Type B pancreatic cell (in vitro differentiated cells): ENCODE measurements around the gene ARPP19. TPM values are rescaled to one million over a fixed set of nuclear protein-coding genes. Genes with fewer than 3 reads are reported as not detected.

Experiments used
- DNase-seq: peaks from one replicate; pipeline ENCODE4 v3.0.0; 2021; ENCODE audit warnings: mixed read lengths; ENCODE audit not compliant: unreplicated experiment; ENCODE audit errors: extremely low spot score
- H3K27ac Mint-ChIP-seq: 2 replicates; pipeline ENCODE4 v1.8.0; 2021; ENCODE audit warnings: mild to moderate bottlenecking, mixed read lengths
- H3K27me3 Mint-ChIP-seq: 2 replicates; pipeline ENCODE4 v1.8.0; 2021; ENCODE audit warnings: mixed read lengths
- H3K36me3 Mint-ChIP-seq: 2 replicates; pipeline ENCODE4 v1.8.0; 2021; ENCODE audit warnings: mixed read lengths
- H3K4me1 Mint-ChIP-seq: one replicate; pipeline ENCODE4 v1.8.0; 2021; ENCODE audit warnings: mixed read lengths; ENCODE audit not compliant: unreplicated experiment
- H3K4me3 Mint-ChIP-seq: 2 replicates; pipeline ENCODE4 v1.8.0; 2021; ENCODE audit warnings: mild to moderate bottlenecking, mixed read lengths
- H3K9me3 Mint-ChIP-seq: 2 replicates; pipeline ENCODE4 v1.8.0; 2021; ENCODE audit warnings: mixed read lengths
- long read RNA-seq: library from polyadenylated mRNA; unstranded; transcript quantifications from one replicate; pipeline ENCODE4 v2.0.0, GENCODE V29; 2020
- total RNA-seq: library from RNA; stranded (reverse); gene quantifications from 2 replicates; pipeline ENCODE4 v1.2.1, GENCODE V29; 2021; ENCODE audit warnings: low replicate concordance
- TF ChIP-seq, protein P1 (sequence below): fragments of 200-600 bp; sonication (generic); conservative IDR thresholded peaks from 2 replicates; pipeline ENCODE4 v1.5.0; 2021; ENCODE audit warnings: antibody characterized with exemption, mild to moderate bottlenecking

ARPP19 gene, protein sequence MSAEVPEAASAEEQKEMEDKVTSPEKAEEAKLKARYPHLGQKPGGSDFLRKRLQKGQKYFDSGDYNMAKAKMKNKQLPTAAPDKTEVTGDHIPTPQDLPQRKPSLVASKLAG
- 160 and 167 TPM in 2 replicates for total RNA-seq
- long read RNA-seq, full-length matches to known transcripts, result 65 of 79 reads
- long read RNA-seq, partial matches to known transcripts, result 1 of 79 reads
- long read RNA-seq, other reads (novel, unspliced or antisense), result 13 of 79 reads

DNA sequence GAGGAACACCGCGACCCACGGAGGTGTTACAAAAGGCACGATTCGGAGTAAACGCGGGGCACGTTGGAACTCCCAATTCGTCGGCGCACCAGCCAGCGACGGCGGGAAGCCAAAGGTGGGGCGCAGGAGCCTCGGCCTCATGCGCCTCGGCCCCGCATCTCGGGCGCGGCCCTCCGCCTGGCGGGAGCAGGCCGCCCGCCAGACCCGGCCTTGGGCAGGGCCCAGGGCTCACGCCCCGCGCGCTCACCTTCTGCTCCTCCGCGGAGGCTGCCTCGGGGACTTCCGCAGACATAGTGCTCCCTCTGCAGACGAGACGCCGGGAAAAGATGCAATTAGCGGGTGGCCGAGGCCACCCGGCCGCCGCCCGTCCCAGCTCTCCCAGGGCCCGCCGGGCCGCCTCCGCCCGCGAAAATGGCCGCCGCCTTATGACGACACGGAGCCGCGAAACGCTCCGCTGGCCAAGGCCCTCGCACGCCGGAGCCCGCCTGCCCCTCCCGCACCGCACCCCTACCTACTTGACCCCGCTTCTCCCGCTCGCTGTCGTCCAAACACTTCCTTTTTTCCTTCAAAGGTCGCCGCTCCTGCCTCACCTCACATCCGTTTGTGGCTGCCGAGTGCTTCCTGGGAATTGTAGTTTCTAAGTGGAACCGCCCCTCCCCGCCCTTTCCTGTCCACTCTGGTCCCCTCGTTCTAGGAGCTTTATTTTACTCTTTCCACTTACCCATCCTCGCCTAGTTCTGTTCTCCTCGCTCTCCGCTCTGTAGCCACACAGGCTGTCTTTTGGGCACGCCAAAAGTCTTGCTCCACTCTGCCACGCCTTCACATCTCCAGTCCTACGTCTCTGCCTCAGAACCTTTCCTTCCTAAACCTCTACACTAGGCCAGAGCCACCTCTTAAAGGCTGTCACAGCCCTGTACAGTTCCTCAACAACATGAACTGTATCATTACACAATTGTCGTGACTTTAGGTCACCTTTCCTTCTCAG, at the start of gene ARPP19:
Gene ARPP19, minus strand, starts transcription at position 430 of the 985 bp plus-strand sequence. Its CDS starts 138 bp downstream, at position 292.
- TF ChIP-seq, protein P1, sequence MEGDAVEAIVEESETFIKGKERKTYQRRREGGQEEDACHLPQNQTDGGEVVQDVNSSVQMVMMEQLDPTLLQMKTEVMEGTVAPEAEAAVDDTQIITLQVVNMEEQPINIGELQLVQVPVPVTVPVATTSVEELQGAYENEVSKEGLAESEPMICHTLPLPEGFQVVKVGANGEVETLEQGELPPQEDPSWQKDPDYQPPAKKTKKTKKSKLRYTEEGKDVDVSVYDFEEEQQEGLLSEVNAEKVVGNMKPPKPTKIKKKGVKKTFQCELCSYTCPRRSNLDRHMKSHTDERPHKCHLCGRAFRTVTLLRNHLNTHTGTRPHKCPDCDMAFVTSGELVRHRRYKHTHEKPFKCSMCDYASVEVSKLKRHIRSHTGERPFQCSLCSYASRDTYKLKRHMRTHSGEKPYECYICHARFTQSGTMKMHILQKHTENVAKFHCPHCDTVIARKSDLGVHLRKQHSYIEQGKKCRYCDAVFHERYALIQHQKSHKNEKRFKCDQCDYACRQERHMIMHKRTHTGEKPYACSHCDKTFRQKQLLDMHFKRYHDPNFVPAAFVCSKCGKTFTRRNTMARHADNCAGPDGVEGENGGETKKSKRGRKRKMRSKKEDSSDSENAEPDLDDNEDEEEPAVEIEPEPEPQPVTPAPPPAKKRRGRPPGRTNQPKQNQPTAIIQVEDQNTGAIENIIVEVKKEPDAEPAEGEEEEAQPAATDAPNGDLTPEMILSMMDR, result peak; percentile 19
- Mint-ChIP-seq H3K36me3 (no peaks in the 10 kb centered on the region), H3K4me3 (peak within 1 kb of the TSS; percentile 98), H3K4me1 (peaks cover 13% of the 10 kb centered on the region), H3K9me3 (no peaks in the 10 kb centered on the region), H3K27me3 (no peaks in the 10 kb centered on the region), H3K27ac (peak within 1 kb of the TSS; percentile 92)
- peak; percentile 93 for DNase-seq

DNA sequence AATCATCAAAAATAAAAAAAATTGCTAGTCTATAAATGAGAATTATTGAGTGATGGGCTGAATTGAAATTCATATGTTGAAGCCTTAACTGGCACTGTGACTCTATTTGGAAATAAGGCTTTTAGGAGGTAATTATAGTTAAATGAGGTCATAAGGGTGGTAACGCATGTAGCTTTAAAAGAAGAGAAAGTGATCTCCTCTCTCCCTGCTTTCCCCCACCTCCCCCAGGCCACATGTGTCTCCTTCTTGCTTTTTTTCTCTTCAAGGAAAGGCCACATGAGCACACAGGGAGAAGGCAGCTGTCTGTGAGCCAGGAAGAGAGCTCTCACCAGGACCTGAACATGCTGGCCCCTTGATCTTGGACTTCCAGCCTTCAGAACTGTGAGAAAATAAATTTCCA, 48.2 kb upstream of the ARPP19 start:
- Mint-ChIP-seq H3K27me3 (no peaks in the 10 kb centered on the region), H3K4me3 (no peak overlapping the region), H3K27ac (no peak overlapping the region), H3K9me3 (no peaks in the 10 kb centered on the region), H3K36me3 (no peaks in the 10 kb centered on the region), H3K4me1 (no peaks in the 10 kb centered on the region)
- TF ChIP-seq, protein P1, result no peak
- no peak for DNase-seq

DNA sequence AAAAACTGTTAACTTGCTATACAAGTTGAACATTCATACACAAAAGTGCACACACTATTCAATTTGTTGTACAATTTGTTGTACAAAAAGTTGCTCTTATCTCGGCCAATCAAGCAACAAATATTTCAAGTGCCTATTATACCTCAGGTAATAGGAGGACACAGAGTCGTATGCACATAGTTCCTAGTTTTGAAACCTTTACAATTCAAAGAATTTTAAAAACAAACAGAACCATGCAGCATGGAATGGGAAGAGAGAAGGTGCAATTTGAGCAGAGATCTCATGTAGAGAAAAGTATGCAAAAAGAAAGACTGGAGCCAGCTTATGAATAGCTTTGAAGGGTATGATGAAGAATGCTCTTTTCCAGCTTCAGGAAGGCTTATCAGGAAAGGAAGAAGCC, 46.5 kb upstream of the ARPP19 start:
- Mint-ChIP-seq H3K9me3 (no peaks in the 10 kb centered on the region), H3K27me3 (no peaks in the 10 kb centered on the region), H3K4me1 (no peaks in the 10 kb centered on the region), H3K27ac (no peak overlapping the region), H3K36me3 (peaks cover 4% of the 10 kb centered on the region), H3K4me3 (no peak overlapping the region)
- TF ChIP-seq, protein P1, result no peak
- no peak for DNase-seq

DNA sequence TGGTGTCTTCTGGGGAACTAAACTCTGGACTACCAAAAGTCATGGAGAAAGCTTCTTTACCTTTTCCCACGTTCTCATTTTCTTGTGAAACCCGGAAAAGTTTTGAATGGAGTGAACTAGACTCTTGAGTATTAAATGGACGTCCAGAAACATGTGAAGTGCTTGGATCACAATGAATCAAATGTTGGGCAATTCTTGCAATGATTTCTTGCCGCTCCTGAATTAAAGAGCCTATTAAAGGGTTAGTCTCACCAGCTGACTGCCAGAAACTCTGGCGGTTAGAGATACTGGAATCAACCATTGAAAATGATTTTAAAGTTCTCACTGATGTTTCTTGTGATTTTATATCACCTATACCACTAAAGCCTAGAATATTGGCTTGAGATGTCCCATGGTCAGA, 40.8 kb upstream of the ARPP19 start:
- Mint-ChIP-seq H3K9me3 (no peaks in the 10 kb centered on the region), H3K27me3 (no peaks in the 10 kb centered on the region), H3K4me1 (no peaks in the 10 kb centered on the region), H3K27ac (no peak overlapping the region), H3K36me3 (peaks cover 16% of the 10 kb centered on the region), H3K4me3 (no peak overlapping the region)
- TF ChIP-seq, protein P1, result no peak
- DNase-seq, result no peak

DNA sequence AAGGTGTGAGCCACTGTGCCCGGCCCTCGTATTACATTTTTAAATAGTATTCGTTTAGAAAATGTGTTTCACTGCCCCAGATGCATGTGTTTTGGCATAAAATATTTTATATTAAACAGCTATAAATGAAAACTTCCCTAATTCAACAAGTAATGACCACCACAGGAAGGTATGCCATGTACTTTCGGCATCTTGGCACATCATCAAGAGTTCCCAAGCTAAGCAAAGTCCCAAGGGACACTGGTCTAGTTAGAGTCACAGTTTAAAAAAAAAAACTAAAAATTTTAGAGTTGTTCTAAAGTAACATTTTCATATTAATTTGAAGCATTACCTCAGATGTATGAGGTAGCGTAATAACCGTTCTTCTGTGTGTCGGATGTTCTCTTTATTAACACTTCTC, 15.6 kb upstream of the ARPP19 start:
- Mint-ChIP-seq H3K27ac (no peak overlapping the region), H3K9me3 (no peaks in the 10 kb centered on the region), H3K27me3 (no peaks in the 10 kb centered on the region), H3K4me1 (peaks cover 3% of the 10 kb centered on the region), H3K4me3 (no peak overlapping the region), H3K36me3 (peaks cover 9% of the 10 kb centered on the region)
- no peak for DNase-seq
- TF ChIP-seq, protein P1, result no peak
